PC-3 (cell line): ENCODE measurements around the gene PACSIN1. TPM values are rescaled to one million over a fixed set of nuclear protein-coding genes. Genes with fewer than 3 reads are reported as not detected.

Experiments used
- ATAC-seq: fragments of 200-7000 bp; cut with Tn5 transposase; 2 replicates; pipeline ENCODE4 v1.9.1; 2020; ENCODE audit warnings: mild to moderate bottlenecking, moderate library complexity
- BruUV-seq: library from RNA; stranded (reverse); fragments of 400-500 nt; replicated peaks from 2 replicates; lab custom pipeline; 2021; lab: Mats Ljungman, UMichigan
- CTCF ChIA-PET: fragments of 300-600 bp; sonication (Branson Sonifier 250); formaldehyde crosslinking; loops from one replicate; lab custom pipeline; 2022; ENCODE audit warnings: antibody characterized with exemption; lab: Charles Lee
- POLR2A ChIA-PET: fragments of 300-600 bp; sonication (Branson Sonifier 250); formaldehyde crosslinking; loops from one replicate; lab custom pipeline; 2022; ENCODE audit warnings: antibody characterized with exemption; ENCODE audit not compliant: unreplicated experiment; lab: Charles Lee
- DNase-seq: peaks from one replicate; pipeline ENCODE4 v3.0.0-alpha.2; 2015
- H2AFZ ChIP-seq: fragments of 300-600 bp; sonication (generic); 2 replicates; pipeline ENCODE4 v1.6.0; 2016; ENCODE audit warnings: antibody characterized with exemption, low read length
- H3F3A ChIP-seq: fragments of 300-600 bp; sonication (generic); one replicate; pipeline ENCODE4 v1.6.0; 2017; ENCODE audit warnings: antibody characterized with exemption, low read length, control low read depth, mild to moderate bottlenecking; ENCODE audit not compliant: unreplicated experiment
- H3K27ac ChIP-seq: fragments of 300-600 bp; sonication (generic); 2 replicates; pipeline ENCODE4 v1.5.1; 2016; ENCODE audit warnings: mild to moderate bottlenecking, low read length
- H3K27me3 ChIP-seq: fragments of 300-600 bp; sonication (generic); 2 replicates; pipeline ENCODE4 v1.6.1; 2016; ENCODE audit warnings: low read length, mixed read lengths
- H3K36me3 ChIP-seq: fragments of 300-600 bp; sonication (generic); 2 replicates; pipeline ENCODE4 v1.6.1; 2016; ENCODE audit warnings: low read depth, mixed run types, low read length, mixed read lengths
- H3K4me1 ChIP-seq: fragments of 300-600 bp; sonication (generic); 2 replicates; pipeline ENCODE4 v1.5.1; 2016; ENCODE audit warnings: low read length; ENCODE audit not compliant: insufficient read depth
- H3K4me2 ChIP-seq: fragments of 300-600 bp; sonication (generic); 2 replicates; pipeline ENCODE4 v1.6.0; 2016; ENCODE audit warnings: low read length
- H3K4me3 ChIP-seq: fragments of 300-600 bp; sonication (generic); 2 replicates; pipeline ENCODE4 v1.5.1; 2016; ENCODE audit warnings: mild to moderate bottlenecking, low read length, mixed read lengths
- H3K79me2 ChIP-seq: fragments of 300-600 bp; sonication (generic); 2 replicates; pipeline ENCODE4 v1.6.1; 2017; ENCODE audit warnings: low read length, mixed read lengths
- H3K9ac ChIP-seq: fragments of 300-600 bp; sonication (generic); 2 replicates; pipeline ENCODE4 v1.6.0; 2016; ENCODE audit warnings: mild to moderate bottlenecking, low read length
- H3K9me2 ChIP-seq: fragments of 300-600 bp; sonication (generic); replicated peaks from 2 replicates; pipeline ENCODE4 v1.6.1; 2016; ENCODE audit warnings: mixed run types, low read length, mixed read lengths
- H3K9me3 ChIP-seq: fragments of 300-600 bp; sonication (generic); 2 replicates; pipeline ENCODE4 v1.6.1; 2016; ENCODE audit warnings: low read length, mixed read lengths
- H4K20me1 ChIP-seq: fragments of 300-600 bp; sonication (generic); 2 replicates; pipeline ENCODE4 v1.6.1; 2016; ENCODE audit warnings: low read length, mixed read lengths
- CTCF ChIP-seq: fragments of 300-600 bp; sonication (generic); conservative IDR thresholded peaks from 2 replicates; pipeline ENCODE4 v1.5.1; 2017; ENCODE audit warnings: antibody characterized with exemption, low read depth, mild to moderate bottlenecking, low read length
- EZH2 ChIP-seq: fragments of 300-600 bp; sonication (generic); IDR thresholded peaks from one replicate; pipeline ENCODE4 v1.6.1; 2017; ENCODE audit warnings: antibody characterized with exemption, mild to moderate bottlenecking, low read length; ENCODE audit not compliant: unreplicated experiment
- EZH2phosphoT487 ChIP-seq: fragments of 300-600 bp; sonication (generic); IDR thresholded peaks from 2 replicates; pipeline ENCODE4 v1.6.1; 2018; ENCODE audit warnings: mild to moderate bottlenecking, antibody characterized with exemption, low read length, borderline replicate concordance
- intact Hi-C: fragments of 100-400 bp; cut with micrococcal nuclease; formaldehyde crosslinking; loops from 2 replicates; pipeline ENCODE4 v1.9.0; 2023
- total RNA-seq: library from RNA; depleted of rRNA; stranded (reverse); fragments of >200 nt; gene quantifications from 2 replicates; pipeline ENCODE4 v1.2.3, GENCODE V29; 2014

Gene PACSIN1
- total RNA-seq, 1 experiment from 2014 or later: 2.3 TPM

DNA sequence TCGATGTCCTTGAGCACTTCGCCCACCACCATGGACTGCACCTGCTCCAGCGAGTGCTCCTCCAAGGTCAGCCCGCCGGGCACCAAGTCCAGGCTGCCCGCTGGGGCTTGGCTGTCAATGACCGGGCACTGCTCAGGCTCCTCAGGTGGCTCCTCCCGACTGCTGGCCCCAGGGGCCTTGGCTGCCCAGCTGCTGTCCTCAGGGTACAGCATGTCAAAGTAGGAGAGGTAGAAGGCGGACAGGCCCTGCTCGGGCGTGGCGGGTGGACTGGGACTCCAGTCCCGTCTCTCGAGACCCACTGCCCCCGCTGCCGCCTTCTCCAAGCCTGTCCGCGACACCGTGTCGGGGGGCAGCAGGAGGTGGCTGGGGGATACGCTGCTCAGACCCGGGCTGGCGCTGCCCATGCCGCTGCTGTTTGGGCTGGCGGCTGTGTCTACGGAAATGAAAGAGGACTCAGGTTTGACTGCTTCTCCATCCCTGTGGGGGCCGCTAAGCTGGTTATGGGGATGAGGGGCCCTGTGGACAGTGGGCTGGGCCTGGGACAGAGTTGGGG is 78.3 kb downstream of the PACSIN1 start:
- H3K27me3 ChIP-seq: no peaks in the 10 kb centered on the region
- DNase-seq (no peak), ATAC-seq (no peak)
- intact Hi-C loops: no loop called here
- H3K79me2 ChIP-seq: peaks cover 21% of the 10 kb centered on the region
- H3K4me1 ChIP-seq: peaks cover 58% of the 10 kb centered on the region
- ChIA-PET POLR2A (no interaction called here), CTCF (no interaction called here)
- no TSS peak for BruUV-seq
- H3K4me2 ChIP-seq: peak overlapping the region; percentile 60
- peak overlapping the region; percentile 36 for H3K9ac ChIP-seq
- H3F3A ChIP-seq: peaks cover 9% of the 10 kb centered on the region
- no peaks in the 10 kb centered on the region for H4K20me1 ChIP-seq
- TF ChIP-seq EZH2phosphoT487 (no peak), EZH2 (no peak), CTCF (no peak)
- no peak overlapping the region for H3K4me3 ChIP-seq
- H2AFZ ChIP-seq: no peak overlapping the region
- no peaks in the 10 kb centered on the region for H3K9me3 ChIP-seq
- H3K36me3 ChIP-seq: peaks cover 5% of the 10 kb centered on the region
- H3K9me2 ChIP-seq: no peaks in the 10 kb centered on the region
- H3K27ac ChIP-seq: peak overlapping the region; percentile 83

DNA sequence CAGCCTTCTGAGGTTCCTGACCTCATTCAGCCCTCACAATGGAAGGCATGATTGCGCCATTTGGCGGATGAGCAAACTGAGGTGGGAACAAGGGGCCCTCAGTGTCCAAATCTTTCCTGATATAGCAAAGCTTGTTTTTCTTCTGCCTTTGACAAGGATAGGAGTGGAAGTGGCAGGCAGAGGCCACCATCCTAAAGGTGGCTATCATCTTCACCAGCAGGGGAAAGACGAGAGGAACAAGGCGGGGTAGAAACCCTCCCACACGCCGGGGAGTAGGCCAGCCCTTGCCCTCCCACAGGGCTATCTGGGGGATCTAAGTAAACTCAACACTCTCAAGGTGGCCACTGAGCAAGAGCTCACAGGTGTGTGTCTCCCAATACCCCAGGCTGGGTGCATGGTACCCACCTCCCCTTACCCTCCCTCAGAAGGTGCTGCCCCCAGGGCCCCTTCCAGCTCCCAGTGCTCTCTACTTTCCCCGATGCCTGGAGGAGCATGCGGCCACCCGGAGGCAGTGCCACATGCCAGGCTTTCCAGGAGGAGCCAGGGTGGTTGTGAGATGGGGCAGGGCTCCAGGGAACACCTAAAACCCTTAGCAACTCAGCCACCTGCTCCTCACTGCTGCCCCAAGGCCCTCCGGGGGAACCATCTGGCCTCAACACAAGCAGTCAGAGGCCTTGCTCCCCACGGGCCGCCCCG is 79.0 kb downstream of the PACSIN1 start:
- no peaks in the 10 kb centered on the region for H3K9me2 ChIP-seq
- POLR2A ChIA-PET: no interaction called here
- no peaks in the 10 kb centered on the region for H3K9me3 ChIP-seq
- H3K36me3 ChIP-seq: peaks cover 5% of the 10 kb centered on the region
- intact Hi-C loops: no loop called here
- BruUV-seq: no TSS peak
- DNase-seq: no peak
- H3K4me3 ChIP-seq: no peak overlapping the region
- no peak for ATAC-seq
- peaks cover 26% of the 10 kb centered on the region for H3K79me2 ChIP-seq
- no peak for TF ChIP-seq CTCF
- no peak for TF ChIP-seq EZH2phosphoT487
- no peak for TF ChIP-seq EZH2
- H3K4me1 ChIP-seq: peaks cover 58% of the 10 kb centered on the region
- CTCF ChIA-PET: no interaction called here
- 0 out of 2 replicates have a peak overlapping the region, but pooled peaks have one; percentile 5 for H3K4me2 ChIP-seq
- no peaks in the 10 kb centered on the region for H4K20me1 ChIP-seq
- no peak overlapping the region for H2AFZ ChIP-seq
- H3F3A ChIP-seq: peaks cover 9% of the 10 kb centered on the region
- peak overlapping the region; percentile 83; the same call in 1 of the 2 replicates for H3K27ac ChIP-seq
- no peak overlapping the region for H3K9ac ChIP-seq
- no peaks in the 10 kb centered on the region for H3K27me3 ChIP-seq
